ENCODE results near the gene C16orf74. TPM values are rescaled to one million over a fixed set of nuclear protein-coding genes. Genes with fewer than 3 reads are reported as not detected.

The C16orf74 gene
- total RNA-seq, 4 donors from 2014 or later, result 1.5 to 6.2 (median 1.7) TPM; not detected in 1

- TF ChIP-seq CTCF (IDR thresholded peaks at IDR 0.05; ENCODE audit: low read depth), result no peak
Observed at GRCh38 chr16:85734311-85735017, 16.4 kb downstream of the C16orf74 start.

GRCh38 chr16:85733839-85734170, 17.1 kb downstream of the C16orf74 start:
- TF ChIP-seq CTCF (IDR thresholded peaks at IDR 0.05; ENCODE audit: low read depth), result no peak

- no peak for TF ChIP-seq CTCF (IDR thresholded peaks at IDR 0.05; ENCODE audit: low read depth)
Observed at GRCh38 chr16:85733155-85733838, 17.6 kb downstream of the C16orf74 start.

GRCh38 chr16:85731179-85731578, 19.7 kb downstream of the C16orf74 start:
- TF ChIP-seq CTCF (IDR thresholded peaks at IDR 0.05; ENCODE audit: low read depth), result no peak

- TF ChIP-seq CTCF (IDR thresholded peaks at IDR 0.05; ENCODE audit: low read depth), result no peak
Observed at GRCh38 chr16:85730186-85730465, 20.8 kb downstream of the C16orf74 start.

GRCh38 chr16:85729452-85730185, 21.3 kb downstream of the C16orf74 start:
- no peak for TF ChIP-seq CTCF (IDR thresholded peaks at IDR 0.05; ENCODE audit: low read depth)

- TF ChIP-seq CTCF (IDR thresholded peaks at IDR 0.05; ENCODE audit: low read depth), result no peak
Observed at GRCh38 chr16:85728879-85729278, 22.0 kb downstream of the C16orf74 start.

All from subcutaneous adipose tissue (tissue), 4 donors.